Measurements from ENCODE around the gene MRPS10.
"Not testable (repeated sequence)": the region's sequence is repeated elsewhere in the genome, so short reads cannot be mapped to it uniquely, and the experiment has no call there.

MRPS10 gene

GRCh38 chr6:42211726-42212125 lies 5.9 kb downstream of the MRPS10 start:
- no peak for DNase-seq

GRCh38 chr6:42210551-42210950 lies 7.1 kb downstream of the MRPS10 start:
- no peak for DNase-seq

GRCh38 chr6:42207559-42207958 lies 10.1 kb downstream of the MRPS10 start:
- DNase-seq, result not testable (repeated sequence)

- DNase-seq, result no peak
Observed at GRCh38 chr6:42204768-42205282, 12.8 kb downstream of the MRPS10 start.

GRCh38 chr6:42203183-42203582 lies 14.5 kb downstream of the MRPS10 start:
- DNase-seq, result no peak

- not testable (repeated sequence) for DNase-seq
Observed at GRCh38 chr6:42202131-42202915, 15.3 kb downstream of the MRPS10 start.

GRCh38 chr6:42201382-42201781 lies 16.3 kb downstream of the MRPS10 start:
- DNase-seq, result no peak

GRCh38 chr6:42200035-42200434 lies 17.6 kb downstream of the MRPS10 start:
- peak in 2 of 56 donors; percentile 9 to 17 for DNase-seq

- peak in 1 of 56 donors; percentile 15 for DNase-seq
Observed at GRCh38 chr6:42199106-42199981, 18.3 kb downstream of the MRPS10 start.

GRCh38 chr6:42197555-42198362 lies 19.9 kb downstream of the MRPS10 start:
- DNase-seq, result peak in 4 of 56 donors; percentile 4 to 42 (median 14)

GRCh38 chr6:42195415-42195814 lies 22.2 kb downstream of the MRPS10 start:
- DNase-seq, result no peak

GRCh38 chr6:42194056-42194455 lies 23.6 kb downstream of the MRPS10 start:
- DNase-seq, result no peak

- DNase-seq, result no peak
Observed at GRCh38 chr6:42193491-42193894, 24.2 kb downstream of the MRPS10 start.

GRCh38 chr6:42192385-42192784 lies 25.3 kb downstream of the MRPS10 start:
- DNase-seq, result not testable (repeated sequence)

GRCh38 chr6:42190554-42191183 lies 27.0 kb downstream of the MRPS10 start:
- DNase-seq, result no peak

GRCh38 chr6:42188406-42188805 lies 29.3 kb downstream of the MRPS10 start:
- DNase-seq, result no peak

- no peak for DNase-seq
Observed at GRCh38 chr6:42185597-42185996, 32.1 kb downstream of the MRPS10 start.

- no peak for DNase-seq
Observed at GRCh38 chr6:42184475-42184874, 33.2 kb downstream of the MRPS10 start.

GRCh38 chr6:42182101-42182500 lies 35.6 kb downstream of the MRPS10 start:
- DNase-seq, result no peak

- DNase-seq, result no peak
Observed at GRCh38 chr6:42179945-42180313, 37.7 kb downstream of the MRPS10 start.
